GM04503 (cell line): ENCODE results near the gene PGAM2.

Experiments
- DNase-seq: peaks from one replicate; pipeline ENCODE4 v3.0.0-alpha.2; 2012; ENCODE audit warnings: low read depth

The PGAM2 gene

DNA sequence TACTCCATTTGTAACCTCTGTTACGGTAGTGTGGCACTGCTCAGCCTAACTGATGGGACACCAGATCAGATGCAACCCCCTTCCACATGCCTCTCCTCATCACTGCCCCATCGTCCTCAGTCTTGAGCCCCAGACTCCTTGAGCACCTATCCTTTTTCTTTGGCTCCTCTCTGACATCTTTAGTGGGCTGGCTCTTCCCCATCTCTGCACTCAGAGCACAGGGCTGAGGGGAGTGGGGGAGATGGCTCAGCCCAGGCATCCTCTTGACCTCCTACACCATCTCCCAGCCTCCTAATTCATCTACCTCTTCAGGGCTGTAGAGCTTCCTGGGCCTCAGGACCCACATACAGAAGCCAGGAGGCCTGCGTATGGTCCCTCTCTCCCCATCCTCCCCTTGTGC lies 18.4 kb upstream of the PGAM2 start:
- DNase-seq = no peak

DNA sequence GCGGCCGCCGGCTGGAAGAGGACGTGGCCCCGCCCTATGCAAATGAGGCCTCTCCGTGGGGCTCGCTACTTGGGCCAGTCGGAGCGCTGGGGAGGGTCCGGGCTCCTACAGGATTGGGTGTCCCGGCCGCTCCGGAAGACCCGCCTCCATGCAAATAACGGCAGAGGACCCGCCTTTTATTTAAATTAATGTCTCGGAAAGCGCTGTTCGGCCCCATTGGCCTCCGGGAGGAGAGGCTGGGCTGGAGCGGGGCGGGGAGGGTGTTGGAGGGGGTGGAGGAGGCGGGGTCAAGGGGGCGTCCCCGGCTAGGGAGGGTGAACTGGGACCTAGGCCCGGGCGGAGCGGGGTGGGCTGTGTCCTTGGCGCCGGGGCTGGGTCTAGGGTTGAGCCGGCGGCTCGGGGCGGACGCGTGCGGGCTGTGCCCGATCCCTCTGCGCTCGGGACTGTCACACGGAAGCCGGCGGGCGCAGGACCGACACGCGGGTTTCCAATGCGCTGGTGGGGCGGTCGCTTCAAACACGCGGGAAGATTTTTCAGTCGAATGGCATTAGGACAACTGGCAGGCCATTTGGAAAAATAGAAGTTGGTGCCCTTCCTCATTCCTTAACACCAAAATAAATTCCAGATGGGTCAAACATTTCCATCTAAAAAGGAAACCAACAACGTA lies 17.3 kb upstream of the PGAM2 start:
- peak; percentile 93 for DNase-seq

DNA sequence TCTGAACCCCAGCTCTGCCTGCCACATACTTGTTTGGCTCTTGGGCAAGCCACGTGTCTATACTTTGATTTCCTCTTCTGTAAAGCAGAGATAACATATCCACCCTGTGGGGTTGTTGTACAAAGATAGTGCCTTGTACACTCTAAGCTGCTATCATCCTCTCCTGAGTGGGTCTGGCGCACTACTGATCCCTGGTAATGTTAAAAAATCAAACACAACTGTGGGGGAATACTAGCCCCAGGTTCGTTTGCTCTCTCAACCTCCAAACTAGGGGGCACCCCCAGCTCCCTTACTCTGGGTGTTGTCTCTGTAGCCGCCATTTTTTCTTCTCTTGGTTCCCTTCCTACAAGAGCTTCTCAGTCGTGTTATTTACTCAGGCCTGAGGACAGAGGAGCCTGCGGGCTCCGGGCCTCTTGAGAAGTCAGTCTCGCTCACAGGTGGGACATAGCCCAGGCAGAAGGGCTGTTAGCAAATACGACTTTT lies 15.9 kb upstream of the PGAM2 start:
- no peak for DNase-seq

DNA sequence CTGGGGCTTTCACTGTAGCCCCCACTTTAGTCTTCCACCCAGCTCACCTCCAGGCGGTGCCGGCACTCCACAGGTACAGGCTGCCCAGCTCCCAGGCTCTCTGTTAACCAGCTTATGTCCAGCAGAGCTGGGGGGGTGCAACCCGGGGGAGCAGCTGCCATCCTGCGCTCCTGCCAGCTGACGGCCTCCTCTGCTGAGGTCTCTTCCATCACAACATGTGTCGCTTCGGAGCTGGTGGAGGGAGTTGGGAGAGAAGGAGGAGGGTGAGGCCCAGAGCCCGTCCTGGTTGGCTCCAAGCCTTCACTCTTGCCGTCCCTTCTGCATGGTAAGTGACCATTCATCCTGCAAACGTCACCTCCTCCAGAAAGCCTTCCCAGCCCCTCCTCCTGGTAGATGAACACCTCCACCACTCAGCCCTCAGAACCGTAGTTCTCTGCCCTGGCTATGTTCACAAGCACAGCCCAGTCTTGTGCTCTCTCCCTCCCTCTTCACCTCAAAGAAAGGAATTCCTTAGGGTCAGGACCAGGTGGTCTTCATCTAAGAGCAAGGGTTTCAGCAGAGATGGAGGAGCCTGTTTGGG lies 15.4 kb upstream of the PGAM2 start:
- DNase-seq = no peak

DNA sequence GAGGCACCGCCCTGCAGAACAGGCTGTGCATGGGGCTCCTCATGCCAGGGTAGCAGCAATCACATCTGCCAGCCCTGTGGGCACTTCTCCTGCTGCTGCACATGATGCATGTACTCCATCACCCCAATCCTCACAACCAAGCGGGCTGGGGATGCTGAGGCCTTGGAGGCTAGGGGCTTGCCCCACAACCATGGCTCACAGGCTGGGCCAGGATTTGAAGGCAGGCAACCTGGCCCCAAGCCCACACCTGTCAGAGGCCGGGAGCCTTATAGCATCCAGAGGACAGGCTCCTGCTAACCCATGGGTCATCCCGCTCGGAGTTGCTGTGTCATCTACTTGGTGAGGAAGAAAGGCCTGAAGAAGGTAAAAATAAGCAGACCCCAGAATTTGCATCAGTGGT lies 14.8 kb upstream of the PGAM2 start:
- no peak for DNase-seq

DNA sequence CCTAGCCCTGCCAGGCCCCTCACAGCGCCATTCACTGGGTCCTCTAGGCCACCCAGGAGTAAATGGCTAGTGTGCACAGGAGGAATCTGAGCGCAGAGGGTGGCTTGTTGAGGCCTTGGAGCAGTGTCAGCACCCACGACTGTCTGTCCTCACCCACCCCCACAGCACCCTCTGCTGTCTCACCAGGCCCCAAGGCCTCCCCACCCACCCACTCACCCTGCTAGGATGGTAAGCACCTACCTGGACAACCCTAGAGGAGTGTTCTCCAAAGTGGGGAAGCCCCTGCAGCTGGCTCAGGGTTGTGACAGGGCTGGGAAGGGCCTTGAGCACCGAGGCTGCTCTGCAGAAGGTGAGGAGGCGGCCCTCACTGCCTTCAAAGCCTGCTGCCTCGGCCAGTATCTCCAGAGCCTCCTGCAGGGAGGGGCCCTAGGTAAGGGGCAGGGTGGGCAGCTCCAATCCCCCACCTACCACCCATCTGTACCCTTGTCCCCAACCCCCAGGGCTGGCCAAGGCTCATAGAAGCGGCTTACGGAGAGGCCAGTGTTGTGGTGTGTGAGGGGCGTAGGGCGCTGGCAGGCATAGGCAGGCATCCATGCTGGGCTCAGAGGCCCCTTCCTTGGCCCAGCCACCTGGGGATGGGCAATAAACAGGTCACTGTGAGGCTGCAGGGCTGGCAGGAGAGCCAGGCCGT lies 14.1 kb upstream of the PGAM2 start:
- no peak for DNase-seq

DNA sequence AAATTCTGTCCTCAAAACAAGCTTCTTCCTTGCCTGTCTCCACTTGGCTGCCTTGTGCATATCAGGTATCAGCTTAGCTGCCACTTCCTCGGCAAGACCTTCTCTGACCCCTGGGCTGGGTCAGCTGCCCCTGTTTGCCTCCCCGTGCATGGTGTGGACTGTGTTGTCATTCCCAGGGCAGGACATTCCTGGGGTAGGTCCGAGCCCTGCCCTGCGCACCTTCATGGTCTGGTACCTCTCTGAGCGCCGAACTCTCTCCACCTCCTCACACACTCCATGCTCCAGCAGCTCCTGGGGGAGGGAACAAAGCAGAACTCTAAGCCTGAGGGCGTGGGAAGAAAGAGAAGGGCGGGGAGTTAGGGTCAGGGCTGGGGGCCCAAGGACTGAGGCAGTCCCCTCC lies 13.2 kb upstream of the PGAM2 start:
- DNase-seq = no peak

DNA sequence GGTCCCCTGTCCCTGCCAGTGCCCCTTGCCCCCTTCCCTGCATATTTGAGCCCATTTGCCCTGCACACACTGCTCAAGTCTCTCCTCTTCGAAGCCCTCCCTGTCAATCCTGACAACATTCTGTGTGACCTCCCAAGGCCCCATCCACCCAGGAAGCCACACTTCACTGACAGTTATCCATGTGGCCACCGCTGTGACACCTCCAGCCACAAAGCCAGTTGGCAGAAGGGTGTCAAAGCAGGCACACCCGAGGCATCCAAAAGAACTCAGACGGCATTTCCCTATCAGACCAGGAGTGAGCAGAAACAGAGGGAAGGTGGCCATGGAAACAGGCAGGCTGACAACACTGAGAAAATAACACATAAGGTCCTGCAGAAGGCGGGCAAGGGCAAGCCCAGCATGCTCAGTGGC lies 12.3 kb upstream of the PGAM2 start:
- DNase-seq = no peak

DNA sequence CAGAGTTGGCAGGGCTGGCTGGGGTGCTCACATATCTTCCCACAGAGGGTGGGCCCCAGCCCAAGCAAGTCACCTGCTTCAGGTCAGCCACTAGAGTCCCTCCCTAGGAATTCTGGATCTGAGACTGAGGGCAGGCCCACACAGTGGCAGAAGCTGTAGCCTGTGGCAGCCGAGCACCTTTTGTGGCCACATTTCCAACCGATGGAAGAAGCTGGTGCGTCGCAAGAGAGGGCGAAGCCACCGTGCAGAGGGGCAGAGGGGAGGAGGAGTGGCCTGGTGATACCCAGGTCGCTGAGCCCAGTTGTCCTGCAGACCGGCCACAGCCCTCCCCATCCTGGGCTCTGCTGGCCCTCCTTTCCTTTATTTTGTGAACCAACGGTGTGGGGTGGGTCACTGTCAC lies 11.7 kb upstream of the PGAM2 start:
- no peak for DNase-seq

DNA sequence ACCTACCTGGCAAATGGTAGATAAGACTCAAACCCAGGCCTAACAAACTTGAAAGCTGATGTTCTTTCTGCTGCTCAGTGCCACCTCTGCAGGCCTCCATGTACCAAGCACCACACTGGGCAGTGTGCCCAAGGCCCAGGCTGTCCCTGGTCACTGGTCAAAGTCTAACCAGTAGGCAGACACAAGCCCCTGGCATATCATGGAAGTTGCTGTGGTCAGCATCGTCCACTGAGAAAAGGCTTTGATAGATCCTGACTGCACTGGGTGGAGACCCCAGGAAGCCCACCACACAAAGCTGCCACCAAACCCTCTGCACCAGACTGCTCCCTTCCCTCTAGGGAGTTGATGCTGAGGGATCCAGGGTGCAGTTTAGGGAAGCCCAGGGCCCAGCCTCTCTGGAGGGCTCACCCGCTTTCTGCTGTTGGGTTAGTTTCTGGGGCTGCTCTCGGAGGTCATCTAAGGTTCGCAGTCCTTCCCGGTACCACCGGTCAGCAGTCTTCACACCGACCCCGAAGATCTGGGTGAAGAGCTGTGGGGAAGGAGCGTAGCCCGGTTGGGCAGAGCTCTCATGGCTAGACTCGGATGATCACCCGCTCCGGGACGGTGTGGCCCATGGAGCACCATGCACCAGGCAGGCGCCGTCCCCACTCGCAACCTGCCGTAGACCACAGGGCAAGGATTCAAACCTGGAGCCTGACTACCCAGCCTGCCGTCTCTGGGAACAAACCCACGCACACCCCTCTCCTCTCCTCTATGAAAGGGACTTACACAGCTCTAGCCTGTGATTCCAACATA lies 10.9 kb upstream of the PGAM2 start:
- no peak for DNase-seq

DNA sequence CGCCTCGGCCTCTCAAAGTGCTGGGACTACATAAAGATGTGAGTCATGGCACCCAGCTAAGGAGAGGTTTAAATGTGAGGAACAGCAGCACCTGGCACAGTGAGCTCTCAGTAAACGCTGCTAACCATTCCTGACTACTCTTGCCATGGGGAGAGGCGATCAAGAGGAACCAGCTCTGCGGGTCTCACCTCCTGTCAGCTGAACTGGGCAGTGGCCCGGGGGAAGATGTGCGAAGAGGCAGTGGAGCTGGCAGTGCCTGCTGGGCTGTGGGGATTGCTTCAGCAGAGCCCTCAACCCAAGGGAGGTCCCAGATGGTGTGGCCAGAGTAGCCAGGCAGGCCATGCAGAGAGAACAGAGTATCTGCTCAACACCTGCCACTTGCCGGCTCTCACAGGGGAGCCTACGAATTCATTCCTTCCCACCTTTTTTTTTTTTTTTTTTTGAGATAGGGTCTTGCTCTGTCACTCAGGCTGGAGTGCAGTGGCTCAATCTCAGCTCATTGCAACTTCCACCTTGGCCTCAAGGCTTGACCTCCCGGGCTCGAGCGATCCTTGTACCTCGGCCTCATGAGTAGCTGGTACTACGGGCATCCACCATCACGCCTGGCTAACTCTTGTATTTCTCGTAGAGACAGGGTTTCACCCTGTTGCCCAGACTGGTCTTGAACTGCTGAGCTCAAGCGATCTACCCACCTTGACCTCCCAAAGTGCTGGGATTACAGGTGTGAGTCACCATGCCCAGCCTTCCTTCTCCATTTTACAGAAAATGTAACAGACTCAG lies 10.1 kb upstream of the PGAM2 start:
- DNase-seq = no peak

DNA sequence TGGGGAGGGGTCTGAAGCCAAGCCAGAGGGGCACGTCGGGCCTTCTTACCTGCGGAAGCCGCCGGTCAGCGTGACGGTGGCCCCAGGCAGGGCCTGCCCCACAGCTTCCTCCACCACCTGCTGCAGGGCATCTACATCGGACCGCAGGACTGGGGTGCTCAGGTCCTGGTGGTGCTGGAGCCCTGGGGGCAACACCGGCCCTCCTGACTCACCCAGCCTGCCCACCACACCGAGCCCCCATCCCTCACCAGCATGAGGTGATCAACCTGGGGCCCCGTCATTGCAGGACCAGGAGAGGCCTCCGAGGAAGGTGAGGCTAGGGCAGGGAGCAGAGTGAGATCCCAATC lies 9.0 kb upstream of the PGAM2 start:
- no peak for DNase-seq

DNA sequence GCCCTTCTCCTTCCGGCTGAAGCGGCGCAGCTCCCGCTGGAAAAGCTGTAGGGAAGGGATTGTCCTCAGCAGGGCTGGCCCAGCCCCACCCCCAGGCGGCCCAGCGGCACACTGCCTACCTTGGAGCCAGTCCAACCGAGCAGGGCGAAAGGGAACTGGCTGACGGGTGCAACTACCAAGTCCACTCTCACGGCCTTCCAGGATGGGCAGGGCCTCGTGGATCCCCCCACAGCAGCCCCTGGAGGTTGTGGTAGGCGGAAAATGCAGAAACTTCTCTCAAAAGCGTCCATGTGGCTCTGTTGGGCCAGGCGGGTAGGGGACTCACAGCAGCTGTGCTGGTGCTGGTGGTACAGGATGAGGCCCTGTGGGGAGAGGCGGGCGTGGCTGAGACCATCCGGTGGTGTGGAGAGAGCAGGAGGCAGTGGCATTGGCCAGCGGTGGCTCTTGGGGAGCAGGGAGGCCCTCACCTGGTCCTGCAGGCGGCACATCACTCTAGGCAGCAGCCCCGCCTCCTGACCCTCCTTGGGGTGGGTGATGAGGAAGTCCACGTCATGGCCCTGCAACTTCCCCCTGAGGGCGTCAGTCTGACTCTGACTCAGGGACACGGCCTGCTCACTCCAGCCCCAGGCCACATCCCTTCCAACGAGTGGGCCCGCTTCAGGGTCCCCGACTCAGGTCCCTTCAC lies 8.4 kb upstream of the PGAM2 start:
- no peak for DNase-seq

DNA sequence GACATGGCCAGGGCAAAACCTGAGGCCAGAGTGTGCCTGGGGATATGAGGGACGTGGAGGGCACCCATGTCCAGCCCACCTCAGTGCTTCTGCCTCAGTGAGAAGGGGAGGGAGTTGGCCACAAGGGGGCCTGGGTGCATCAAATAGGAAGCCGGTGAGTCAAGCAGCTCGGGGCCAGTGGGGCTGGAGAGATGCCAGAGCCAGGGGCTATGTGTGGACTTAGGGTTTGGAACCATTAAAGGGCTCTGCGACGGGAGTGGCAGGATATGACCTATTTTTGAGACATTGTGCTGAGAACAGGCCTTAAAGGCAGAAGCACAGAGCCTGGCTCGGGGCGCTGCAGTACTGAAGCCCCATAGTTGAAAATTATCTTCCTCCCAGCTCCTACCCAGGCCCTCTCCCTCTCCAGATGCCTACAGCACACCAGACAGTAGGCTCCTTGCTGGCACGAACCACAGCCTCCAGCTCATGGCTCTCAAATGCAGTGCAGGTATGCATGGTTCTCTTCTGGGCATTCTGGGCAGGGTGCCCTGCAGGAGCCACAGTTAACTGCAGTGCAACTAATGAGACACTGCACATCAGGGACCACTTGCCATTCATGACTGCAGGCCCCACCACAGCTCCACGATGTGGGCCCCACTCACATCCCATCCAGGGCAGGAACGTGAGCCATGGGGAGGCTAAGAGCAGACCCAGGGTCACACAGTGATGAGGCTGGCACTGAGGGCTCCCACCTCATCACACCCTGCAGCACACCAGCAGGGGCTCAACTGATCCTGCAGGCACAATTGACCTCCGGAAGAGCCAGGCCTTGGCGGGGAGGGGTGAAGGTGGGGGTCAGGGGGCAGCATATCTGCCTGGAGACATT lies 7.2 kb upstream of the PGAM2 start:
- DNase-seq = no peak

DNA sequence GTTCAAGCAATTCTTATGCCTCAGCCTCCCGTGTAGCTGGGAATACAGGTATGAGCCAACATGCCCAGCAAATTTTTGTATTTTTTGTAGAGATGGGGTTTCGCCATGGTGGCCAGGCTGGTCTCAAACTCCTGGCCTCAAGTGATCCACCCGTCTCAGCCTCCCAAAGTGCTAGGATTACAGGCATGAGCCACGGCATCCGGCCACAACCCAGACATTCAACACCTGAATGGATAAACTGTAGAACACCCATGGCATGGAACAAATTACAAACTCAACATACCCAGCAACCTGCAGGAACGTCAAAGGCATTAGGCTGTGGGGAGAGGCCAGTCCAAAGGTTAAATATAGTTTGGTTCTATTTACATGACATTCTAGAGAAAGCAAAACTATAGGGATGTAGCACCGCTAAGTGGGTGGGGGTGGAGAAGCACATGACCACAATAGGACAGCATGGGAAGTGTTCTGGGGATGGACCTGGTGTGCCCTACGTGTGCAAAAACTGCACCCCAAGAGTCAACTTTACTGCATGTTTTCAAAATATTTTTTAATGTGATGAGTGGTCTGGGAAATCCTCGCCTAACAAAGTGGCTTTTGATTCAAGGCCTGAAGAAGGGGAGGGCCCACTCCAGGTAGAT lies 6.5 kb upstream of the PGAM2 start:
- DNase-seq = no peak

DNA sequence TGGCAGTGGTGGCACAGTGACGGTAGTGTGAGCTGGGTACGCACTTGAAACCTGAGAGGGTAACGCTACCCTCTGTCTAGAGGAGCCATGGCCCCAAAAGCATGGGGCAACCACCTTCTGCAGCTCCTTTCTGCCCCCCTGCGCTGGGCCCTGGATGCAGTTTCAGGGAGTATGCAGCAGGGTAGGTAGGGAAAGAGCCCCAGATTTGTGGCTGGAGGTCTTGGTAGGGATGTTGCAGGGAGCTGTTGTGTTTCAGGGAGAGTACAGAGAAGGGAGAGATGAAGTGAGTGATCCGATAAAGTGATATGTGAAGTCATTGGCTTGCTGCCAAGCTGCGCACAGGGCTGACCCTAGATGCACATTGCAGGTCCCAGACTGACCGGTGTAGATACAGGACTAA lies 2.7 kb upstream of the PGAM2 start:
- no peak for DNase-seq

DNA sequence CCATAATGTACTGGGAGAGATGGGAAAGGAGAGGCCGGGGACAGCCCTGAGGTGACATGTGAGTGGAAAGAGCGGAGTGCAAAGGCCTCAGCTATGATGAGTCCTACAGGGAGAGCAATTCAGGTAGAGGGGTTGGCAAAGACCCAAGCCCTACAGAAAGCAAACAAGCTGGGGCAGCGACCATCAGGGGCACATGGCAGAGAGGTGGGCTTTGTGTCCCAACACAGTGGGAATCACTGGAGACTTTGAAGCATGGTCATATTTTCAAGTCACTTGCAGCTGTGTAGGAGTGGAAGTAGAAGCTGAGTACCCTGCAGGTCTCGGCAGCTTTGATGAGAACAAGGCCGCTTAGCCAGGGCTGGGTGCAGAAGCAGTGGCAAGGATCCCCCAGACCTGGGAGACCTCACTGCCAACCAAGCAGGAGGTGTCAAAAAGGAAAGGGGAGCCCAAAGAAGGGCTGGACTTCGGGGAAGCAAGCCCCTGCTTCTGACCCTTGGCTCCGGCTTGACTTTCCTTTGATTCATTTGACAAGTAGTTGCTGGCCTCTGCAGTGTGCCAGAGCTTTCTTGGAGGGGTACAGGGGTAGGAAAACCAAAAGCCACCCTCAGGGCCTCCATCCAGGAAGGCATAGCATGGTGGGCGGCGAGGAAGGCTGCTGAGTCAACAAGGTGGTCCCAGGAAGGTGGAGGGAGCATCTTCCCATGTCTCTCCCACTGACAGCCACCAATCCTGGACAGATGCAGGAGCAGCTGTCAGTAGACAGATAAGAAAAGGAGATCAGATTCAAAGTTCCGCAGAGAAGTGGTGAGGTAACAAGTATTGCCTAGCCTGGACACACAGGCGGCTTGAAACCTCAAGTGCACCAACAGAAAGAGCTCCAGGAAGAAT lies 1.9 kb upstream of the PGAM2 start:
- no peak for DNase-seq

DNA sequence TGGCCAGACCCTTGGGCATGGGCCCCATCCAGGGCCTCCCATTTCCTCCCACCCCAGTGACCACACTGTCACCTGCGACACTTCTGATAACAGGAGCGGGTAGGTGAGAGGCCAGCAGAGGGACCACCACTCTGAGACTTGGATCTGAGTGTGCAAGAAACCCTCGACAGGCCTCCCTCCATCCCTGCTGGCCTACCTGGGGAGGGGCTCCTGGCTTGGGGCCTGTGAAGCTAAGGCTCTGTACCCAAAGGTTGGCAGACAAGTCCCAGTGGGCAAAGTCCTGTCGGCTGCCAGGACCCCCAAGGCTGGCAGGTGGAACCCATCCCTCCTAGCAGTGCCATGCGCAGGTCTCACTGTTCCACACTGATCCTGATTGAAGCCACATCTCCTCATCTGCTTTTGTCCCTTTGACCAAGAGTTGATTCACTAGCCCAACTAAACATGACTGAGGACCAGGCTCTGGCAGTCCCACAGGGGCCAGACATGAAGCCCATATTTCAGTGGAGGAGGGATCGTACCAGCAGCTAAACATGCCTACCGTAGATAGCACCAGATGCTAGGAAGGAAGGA lies 1.2 kb upstream of the PGAM2 start:
- no peak for DNase-seq

DNA sequence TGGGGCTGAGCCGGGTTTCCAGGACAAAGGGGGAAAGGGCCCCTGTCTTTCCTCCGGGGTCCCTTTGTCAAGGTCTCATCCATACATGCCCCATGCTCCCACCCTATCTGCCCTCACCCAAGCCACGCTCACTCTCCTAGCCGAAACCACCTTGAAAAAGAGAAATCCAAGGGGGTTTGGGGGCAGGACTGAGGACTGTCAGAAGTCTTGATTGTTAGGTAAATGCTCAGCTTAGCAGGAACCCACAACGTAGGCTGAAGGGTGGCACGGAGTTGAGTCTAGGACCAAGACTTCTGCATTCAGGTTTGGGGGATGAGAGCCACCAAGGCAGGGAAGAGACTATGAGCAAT lies 719 bp upstream of the PGAM2 start:
- DNase-seq = no peak
